ENCODE measurements around the gene C6orf136.

DNA sequence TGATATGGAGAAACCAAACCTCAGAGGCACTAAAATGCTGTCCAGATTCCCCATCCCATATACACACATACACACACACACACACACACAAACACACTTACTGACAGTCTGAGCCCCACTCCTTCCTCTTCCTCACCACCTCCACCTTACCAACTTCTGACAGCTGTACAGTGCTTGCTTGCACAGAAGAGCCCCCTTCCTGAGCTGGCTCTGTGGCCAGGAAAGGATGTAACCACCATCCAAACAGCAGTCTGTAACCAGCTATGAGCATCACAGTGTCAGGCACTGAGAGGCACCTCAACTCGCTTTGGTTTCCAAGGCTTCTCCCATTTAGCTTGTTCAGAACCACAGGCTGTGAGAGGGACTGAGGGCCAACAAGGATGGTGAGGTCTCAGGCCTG, 5.9 kb upstream of the C6orf136 start:
- TF ChIP-seq, protein P1, sequence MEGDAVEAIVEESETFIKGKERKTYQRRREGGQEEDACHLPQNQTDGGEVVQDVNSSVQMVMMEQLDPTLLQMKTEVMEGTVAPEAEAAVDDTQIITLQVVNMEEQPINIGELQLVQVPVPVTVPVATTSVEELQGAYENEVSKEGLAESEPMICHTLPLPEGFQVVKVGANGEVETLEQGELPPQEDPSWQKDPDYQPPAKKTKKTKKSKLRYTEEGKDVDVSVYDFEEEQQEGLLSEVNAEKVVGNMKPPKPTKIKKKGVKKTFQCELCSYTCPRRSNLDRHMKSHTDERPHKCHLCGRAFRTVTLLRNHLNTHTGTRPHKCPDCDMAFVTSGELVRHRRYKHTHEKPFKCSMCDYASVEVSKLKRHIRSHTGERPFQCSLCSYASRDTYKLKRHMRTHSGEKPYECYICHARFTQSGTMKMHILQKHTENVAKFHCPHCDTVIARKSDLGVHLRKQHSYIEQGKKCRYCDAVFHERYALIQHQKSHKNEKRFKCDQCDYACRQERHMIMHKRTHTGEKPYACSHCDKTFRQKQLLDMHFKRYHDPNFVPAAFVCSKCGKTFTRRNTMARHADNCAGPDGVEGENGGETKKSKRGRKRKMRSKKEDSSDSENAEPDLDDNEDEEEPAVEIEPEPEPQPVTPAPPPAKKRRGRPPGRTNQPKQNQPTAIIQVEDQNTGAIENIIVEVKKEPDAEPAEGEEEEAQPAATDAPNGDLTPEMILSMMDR (IDR thresholded peaks at IDR 0.05): no peak
- TF ChIP-seq POLR2A (IDR thresholded peaks at IDR 0.05): no peak
- TF ChIP-seq POLR2AphosphoS5 (IDR thresholded peaks at IDR 0.05; ENCODE audit: insufficient read depth in 1 of 2, low read depth in 1 of 2): no peak

Data from vagina (tissue), 2 donors.